Thyroid gland (tissue), 4 donors: ENCODE results near the gene ACVR1.

Experiments
- POLR2A ChIP-seq, 2 donors: fragments of 450-650 bp; IDR thresholded peaks; one replicate each; pipeline ENCODE4 v1.6.1; 2017; ENCODE audit warnings: antibody characterized with exemption in 2 of 2, mild to moderate bottlenecking in 2 of 2, moderate library complexity in 1 of 2
- TF ChIP-seq, protein P1 (sequence below), 6 experiments: fragments of 200-600 bp in 3 of 6; fragments of 450-650 bp in 3 of 6; sonication (generic) in 3 of 6; IDR thresholded peaks; one replicate each; pipeline ENCODE4 v1.5.1; 2016 to 2019; ENCODE audit warnings: antibody characterized with exemption in 6 of 6, mild to moderate bottlenecking in 2 of 6, inconsistent platforms in 1 of 6, moderate library complexity in 1 of 6

DNA sequence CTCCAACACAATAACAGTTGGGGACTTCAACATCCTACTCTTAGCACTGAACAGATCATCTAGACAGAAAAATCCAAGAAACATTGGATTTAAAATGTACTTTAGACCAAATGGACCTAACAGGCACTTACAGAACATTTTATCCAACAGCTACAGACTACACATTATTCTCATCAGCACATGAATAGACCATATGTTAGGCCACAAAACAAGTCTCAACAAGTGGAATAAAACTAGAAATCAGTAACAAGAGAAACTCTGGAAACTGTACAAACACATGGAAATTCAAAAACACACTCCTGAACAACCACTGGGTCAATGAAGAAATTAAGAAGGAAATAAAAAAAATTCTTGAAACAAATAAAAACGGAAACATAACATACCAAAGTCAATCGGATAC, 117.5 kb downstream of the ACVR1 start:
- TF ChIP-seq, protein P1, sequence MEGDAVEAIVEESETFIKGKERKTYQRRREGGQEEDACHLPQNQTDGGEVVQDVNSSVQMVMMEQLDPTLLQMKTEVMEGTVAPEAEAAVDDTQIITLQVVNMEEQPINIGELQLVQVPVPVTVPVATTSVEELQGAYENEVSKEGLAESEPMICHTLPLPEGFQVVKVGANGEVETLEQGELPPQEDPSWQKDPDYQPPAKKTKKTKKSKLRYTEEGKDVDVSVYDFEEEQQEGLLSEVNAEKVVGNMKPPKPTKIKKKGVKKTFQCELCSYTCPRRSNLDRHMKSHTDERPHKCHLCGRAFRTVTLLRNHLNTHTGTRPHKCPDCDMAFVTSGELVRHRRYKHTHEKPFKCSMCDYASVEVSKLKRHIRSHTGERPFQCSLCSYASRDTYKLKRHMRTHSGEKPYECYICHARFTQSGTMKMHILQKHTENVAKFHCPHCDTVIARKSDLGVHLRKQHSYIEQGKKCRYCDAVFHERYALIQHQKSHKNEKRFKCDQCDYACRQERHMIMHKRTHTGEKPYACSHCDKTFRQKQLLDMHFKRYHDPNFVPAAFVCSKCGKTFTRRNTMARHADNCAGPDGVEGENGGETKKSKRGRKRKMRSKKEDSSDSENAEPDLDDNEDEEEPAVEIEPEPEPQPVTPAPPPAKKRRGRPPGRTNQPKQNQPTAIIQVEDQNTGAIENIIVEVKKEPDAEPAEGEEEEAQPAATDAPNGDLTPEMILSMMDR (IDR thresholded peaks at IDR 0.05) = no peak
- no peak for TF ChIP-seq POLR2A (IDR thresholded peaks at IDR 0.05)
